ENCODE measurements around the gene PACS2.
"Not testable (repeated sequence)": the region's sequence is repeated elsewhere in the genome, so short reads cannot be mapped to it uniquely, and the experiment has no call there.

Gene PACS2

DNA sequence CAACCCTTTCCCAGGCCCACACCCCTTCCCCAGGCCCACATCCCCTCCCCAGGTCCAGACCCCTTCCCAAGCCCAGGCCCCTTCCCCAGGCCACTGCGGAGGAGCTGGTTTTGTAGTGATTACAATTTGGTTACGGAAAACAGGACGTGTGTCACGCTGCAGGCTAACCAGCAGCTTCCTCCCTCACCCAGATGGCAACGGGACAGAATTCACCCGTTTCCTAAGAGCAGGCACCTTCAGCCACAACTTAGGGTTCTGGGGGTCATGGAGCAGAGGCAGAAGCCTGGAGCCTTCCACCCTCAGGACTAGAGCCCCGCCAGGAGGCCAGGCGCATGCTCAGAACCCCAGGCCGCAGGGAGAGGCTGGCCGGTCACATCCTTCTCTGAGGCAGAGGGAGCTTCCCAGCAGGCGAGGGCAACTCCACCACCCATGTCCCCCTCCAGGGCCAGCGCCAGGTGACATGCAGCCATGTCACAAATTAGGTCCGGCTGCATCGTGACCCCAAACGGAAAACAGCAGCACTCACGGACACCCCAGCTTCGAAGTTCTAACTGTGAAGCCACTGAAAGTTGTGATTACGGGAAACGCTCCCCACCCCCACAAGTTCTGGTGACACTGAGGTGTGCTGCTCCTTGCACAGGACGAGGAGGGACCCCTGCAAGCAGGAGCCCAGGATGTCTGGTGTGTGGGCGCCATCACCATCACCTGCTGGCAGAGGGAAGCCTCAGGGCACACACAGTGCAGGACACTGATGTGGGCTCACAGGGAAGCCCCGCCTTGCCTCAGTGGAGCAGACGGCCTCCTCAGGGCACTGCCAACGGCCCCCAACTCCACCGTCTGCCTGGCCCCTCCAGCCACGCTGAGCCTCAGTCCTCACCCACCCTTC is 21.5 kb upstream of the PACS2 start:
- H3K4me3 ChIP-seq (replicated peaks; ENCODE audit: low read depth, low read length): no peak overlapping the region
- H3K27me3 ChIP-seq (replicated peaks; ENCODE audit: control insufficient read depth, insufficient read depth, low read length): no peaks in the 10 kb centered on the region
- DNase-seq (ENCODE audit: extremely low read depth, insufficient read length): no peak
- TF ChIP-seq, protein P1, sequence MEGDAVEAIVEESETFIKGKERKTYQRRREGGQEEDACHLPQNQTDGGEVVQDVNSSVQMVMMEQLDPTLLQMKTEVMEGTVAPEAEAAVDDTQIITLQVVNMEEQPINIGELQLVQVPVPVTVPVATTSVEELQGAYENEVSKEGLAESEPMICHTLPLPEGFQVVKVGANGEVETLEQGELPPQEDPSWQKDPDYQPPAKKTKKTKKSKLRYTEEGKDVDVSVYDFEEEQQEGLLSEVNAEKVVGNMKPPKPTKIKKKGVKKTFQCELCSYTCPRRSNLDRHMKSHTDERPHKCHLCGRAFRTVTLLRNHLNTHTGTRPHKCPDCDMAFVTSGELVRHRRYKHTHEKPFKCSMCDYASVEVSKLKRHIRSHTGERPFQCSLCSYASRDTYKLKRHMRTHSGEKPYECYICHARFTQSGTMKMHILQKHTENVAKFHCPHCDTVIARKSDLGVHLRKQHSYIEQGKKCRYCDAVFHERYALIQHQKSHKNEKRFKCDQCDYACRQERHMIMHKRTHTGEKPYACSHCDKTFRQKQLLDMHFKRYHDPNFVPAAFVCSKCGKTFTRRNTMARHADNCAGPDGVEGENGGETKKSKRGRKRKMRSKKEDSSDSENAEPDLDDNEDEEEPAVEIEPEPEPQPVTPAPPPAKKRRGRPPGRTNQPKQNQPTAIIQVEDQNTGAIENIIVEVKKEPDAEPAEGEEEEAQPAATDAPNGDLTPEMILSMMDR (IDR thresholded peaks at IDR 0.05; ENCODE audit: insufficient read depth, low read length, poor library complexity, severe bottlenecking): no peak
- H3K36me3 ChIP-seq (ENCODE audit: control insufficient read depth, insufficient read depth, low read length): no peaks in the 10 kb centered on the region

DNA sequence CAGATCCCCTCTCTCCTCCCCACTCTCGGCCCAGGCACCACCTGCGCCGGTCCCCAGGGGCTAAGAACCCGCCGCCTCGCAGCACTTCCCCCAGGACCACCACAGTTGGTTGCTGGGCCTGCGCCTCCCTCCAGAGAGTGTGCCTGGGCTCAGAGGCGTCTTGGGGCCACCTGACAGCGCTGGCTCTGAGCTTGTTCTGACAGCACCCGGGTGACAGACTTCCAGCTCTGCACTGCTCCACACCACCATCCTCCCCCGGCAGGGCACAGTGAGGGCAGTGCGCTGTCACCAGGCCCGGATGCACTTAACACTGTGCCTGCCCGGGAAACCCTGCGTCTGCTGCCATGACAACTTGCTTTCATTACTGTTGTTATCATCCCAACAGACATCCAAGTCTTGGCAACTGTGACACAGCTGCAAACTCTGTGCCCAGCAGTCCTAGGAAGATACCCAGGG is 20.4 kb upstream of the PACS2 start:
- no peaks in the 10 kb centered on the region for H3K36me3 ChIP-seq (ENCODE audit: control insufficient read depth, insufficient read depth, low read length)
- DNase-seq (ENCODE audit: extremely low read depth, insufficient read length): peak; percentile 55
- H3K27me3 ChIP-seq (replicated peaks; ENCODE audit: control insufficient read depth, insufficient read depth, low read length): no peaks in the 10 kb centered on the region
- TF ChIP-seq, protein P1 (IDR thresholded peaks at IDR 0.05; ENCODE audit: insufficient read depth, low read length, poor library complexity, severe bottlenecking): no peak
- H3K4me3 ChIP-seq (replicated peaks; ENCODE audit: low read depth, low read length): no peak overlapping the region

DNA sequence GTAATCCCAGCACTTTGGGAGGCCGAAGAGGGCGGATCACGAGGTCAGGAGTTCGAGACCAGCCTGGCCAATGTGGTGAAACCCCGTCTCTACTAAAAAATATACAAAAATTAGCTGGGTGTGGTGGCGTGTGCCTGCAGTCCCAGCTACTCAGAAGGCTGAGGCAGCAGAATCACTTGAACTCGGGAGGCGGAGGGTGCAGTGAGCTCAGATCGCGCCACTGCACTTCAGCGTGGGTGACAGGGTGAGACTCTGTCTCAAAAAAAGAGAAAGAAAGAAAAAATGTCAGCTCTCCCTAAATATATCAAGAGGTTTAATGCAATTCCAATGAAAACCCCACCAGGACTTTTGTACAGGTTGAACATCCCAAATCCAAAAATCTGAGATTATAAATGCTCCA is 17.2 kb upstream of the PACS2 start:
- not testable (repeated sequence) for DNase-seq (ENCODE audit: extremely low read depth, insufficient read length)

DNA sequence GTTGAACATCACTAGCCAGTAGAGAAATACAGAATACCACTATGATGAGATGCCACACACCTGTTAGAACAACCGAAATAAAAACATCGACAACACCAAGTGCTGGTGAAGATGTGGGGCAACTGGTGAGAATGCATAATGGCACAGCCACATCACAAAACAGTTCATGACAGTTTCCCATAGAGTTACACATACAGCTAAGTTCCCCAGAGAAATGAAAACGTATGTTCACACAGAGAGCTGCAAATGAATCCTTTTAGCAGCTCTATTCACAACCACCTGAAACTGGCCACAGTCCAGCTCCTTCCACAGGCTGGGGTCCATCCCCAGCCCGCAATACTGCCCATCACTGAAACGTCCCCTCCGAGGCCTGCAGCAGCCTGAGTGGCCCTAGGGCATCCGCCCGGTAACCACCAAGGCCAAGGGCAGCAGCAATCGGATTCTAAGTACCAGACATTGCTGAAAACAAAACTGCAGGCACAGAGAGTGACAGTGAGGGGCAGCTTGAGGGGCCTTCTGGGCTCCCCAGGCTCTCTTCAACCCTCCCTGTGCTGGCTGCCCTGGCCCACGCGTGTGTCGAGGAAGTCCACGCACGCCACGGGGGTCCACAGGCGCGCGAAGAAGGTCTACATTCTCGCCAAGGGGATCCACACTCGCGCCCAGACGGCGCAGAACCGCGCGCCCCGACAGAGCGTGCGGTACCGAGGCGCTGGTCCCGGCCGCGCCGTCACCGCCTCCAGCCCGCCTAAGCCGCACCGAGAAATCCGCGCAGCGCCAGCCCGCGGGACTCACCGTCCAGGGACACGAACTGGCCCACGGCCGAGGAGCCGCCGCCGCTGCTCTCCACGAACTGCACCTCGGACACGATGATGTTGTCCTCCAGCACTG is 14.7 kb upstream of the PACS2 start:
- DNase-seq (ENCODE audit: extremely low read depth, insufficient read length): peak; percentile 55
- Histone ChIP-seq H3K36me3 (ENCODE audit: control insufficient read depth, insufficient read depth, low read length) (no peaks in the 10 kb centered on the region), H3K4me3 (replicated peaks; ENCODE audit: low read depth, low read length) (peak overlapping the region; percentile 85), H3K27me3 (replicated peaks; ENCODE audit: control insufficient read depth, insufficient read depth, low read length) (no peaks in the 10 kb centered on the region)
- TF ChIP-seq, protein P1 (IDR thresholded peaks at IDR 0.05; ENCODE audit: insufficient read depth, low read length, poor library complexity, severe bottlenecking): no peak

More for the DNA sequence above, 17.2 kb upstream of the PACS2 start:
- not testable (repeated sequence) for H3K27me3 ChIP-seq (replicated peaks; ENCODE audit: control insufficient read depth, insufficient read depth, low read length); H3K36me3 ChIP-seq (ENCODE audit: control insufficient read depth, insufficient read depth, low read length); H3K4me3 ChIP-seq (replicated peaks; ENCODE audit: low read depth, low read length)

DNA sequence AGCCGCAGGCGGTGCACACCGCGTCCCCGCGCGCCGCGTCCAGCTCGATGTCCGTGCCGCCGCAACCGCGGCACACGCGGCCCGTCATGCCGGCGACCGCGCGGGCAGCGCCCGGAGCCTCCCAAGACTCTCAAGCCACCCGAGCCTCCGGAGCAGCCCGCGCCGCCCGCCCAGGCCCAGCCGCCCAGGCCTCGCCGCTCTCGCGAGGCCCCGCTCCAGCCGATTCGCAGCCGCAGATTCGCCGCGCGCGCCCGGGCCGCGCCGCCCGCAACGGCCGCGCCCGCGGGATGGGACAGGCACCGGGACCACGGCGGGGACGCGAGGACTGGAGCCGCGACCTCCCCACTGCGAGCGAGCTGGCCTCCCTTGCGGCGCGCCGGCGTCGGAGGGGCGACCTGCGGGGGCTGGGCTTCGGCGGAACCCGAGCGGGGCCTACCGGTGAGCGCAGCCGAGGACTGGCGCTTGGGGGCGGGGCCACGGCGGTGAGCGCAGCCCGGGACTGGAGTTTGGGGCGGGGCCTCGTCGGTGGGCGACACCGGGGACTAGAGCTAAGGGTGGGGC is 13.9 kb upstream of the PACS2 start, which contains the start of gene BRF1:
Gene BRF1 (minus strand): TSS at position 460 of the 561 bp plus-strand sequence. CDS start 372 bp downstream, at position 88.
- DNase-seq (ENCODE audit: extremely low read depth, insufficient read length): peak; percentile 98
- Histone ChIP-seq H3K4me3 (replicated peaks; ENCODE audit: low read depth, low read length) (peak within 1 kb of the TSS; percentile 85), H3K36me3 (ENCODE audit: control insufficient read depth, insufficient read depth, low read length) (no peaks in the 10 kb centered on the region), H3K27me3 (replicated peaks; ENCODE audit: control insufficient read depth, insufficient read depth, low read length) (no peaks in the 10 kb centered on the region)
- TF ChIP-seq, protein P1 (IDR thresholded peaks at IDR 0.05; ENCODE audit: insufficient read depth, low read length, poor library complexity, severe bottlenecking): no peak
